Natural killer cell (primary cell): ENCODE measurements around the gene PPP2CA. TPM values are rescaled to one million over a fixed set of nuclear protein-coding genes. Genes with fewer than 3 reads are reported as not detected.
"Not testable (repeated sequence)": the region's sequence is repeated elsewhere in the genome, so short reads cannot be mapped to it uniquely, and the experiment has no call there.

Experiments
- ATAC-seq, 3 donors: fragments of 150-1000 bp in 2 of 3; fragments of 200-7000 bp in 1 of 3; cut with Tn5 transposase; 1 replicate in 1 of 3; 2 replicates in 2 of 3; pipeline ENCODE4 v1.10.0; 2021; ENCODE audit warnings: mild to moderate bottlenecking in 2 of 3, moderate library complexity in 2 of 3
- DNase-seq, 2 donors: peaks; one replicate each; pipeline versions ENCODE4 v3.0.0 to v3.0.0-alpha.2; 2013 to 2021; ENCODE audit warnings: mixed read lengths in 1 of 2
- H3K27ac ChIP-seq: one replicate; pipeline ENCODE4 v1.5.1; 2013; ENCODE audit warnings: mild to moderate bottlenecking, low read length
- H3K27me3 ChIP-seq: one replicate; pipeline ENCODE4 v1.6.1; 2013; ENCODE audit warnings: low read length; ENCODE audit not compliant: control insufficient read depth, insufficient read depth
- H3K36me3 ChIP-seq: one replicate; pipeline ENCODE4 v1.6.1; 2013; ENCODE audit warnings: low read length; ENCODE audit not compliant: control insufficient read depth, insufficient read depth
- H3K4me1 ChIP-seq: one replicate; pipeline ENCODE4 v1.6.1; 2013; ENCODE audit warnings: low read length; ENCODE audit not compliant: control insufficient read depth, insufficient read depth
- H3K4me3 ChIP-seq: one replicate; pipeline ENCODE4 v1.5.1; 2013; ENCODE audit warnings: low read length
- H3K9me3 ChIP-seq: one replicate; pipeline ENCODE4 v1.6.1; 2013; ENCODE audit warnings: low read length; ENCODE audit not compliant: control insufficient read depth, insufficient read depth
- H3K27ac Mint-ChIP-seq, 2 donors: one replicate each; pipeline ENCODE4 v1.8.0; 2022; ENCODE audit warnings: mild to moderate bottlenecking in 2 of 2, mixed read lengths in 2 of 2, moderate library complexity in 1 of 2
- H3K27me3 Mint-ChIP-seq, 2 donors: one replicate each; pipeline ENCODE4 v1.8.0; 2022; ENCODE audit warnings: low read depth in 2 of 2, mixed read lengths in 2 of 2
- H3K36me3 Mint-ChIP-seq: one replicate; pipeline ENCODE4 v1.8.0; 2022; ENCODE audit warnings: mixed read lengths
- H3K4me1 Mint-ChIP-seq, 2 donors: one replicate each; pipeline ENCODE4 v1.8.0; 2022; ENCODE audit warnings: mixed read lengths in 2 of 2
- H3K4me3 Mint-ChIP-seq: one replicate; pipeline ENCODE4 v1.8.0; 2022; ENCODE audit warnings: mild to moderate bottlenecking, moderate library complexity, mixed read lengths
- H3K9me3 Mint-ChIP-seq, 2 donors: one replicate each; pipeline ENCODE4 v1.8.0; 2022; ENCODE audit warnings: mixed read lengths in 2 of 2
- WGBS: methylation state at CpG from one replicate; pipeline ENCODE4 v1.1.7; 2013; ENCODE audit warnings: missing lambda C conversion rate; ENCODE audit not compliant: insufficient coverage; 5-methylcytosine and 5-hydroxymethylcytosine counted together
- intact Hi-C: fragments of 100-400 bp; cut with micrococcal nuclease; formaldehyde crosslinking; loops from one replicate; pipeline ENCODE4 v1.14.2; 2022
- total RNA-seq, 4 donors: library from RNA; stranded (reverse); fragments of 120-200 nt in 1 of 4; gene quantifications; one replicate each; pipeline versions ENCODE4 v1.2.3 to v1.2.4, GENCODE V29; 2013 to 2022
- TF ChIP-seq, protein P1 (sequence below): fragments of 200-600 bp; IDR thresholded peaks from one replicate; pipeline ENCODE4 v1.8.0; 2022; ENCODE audit warnings: antibody characterized with exemption

Gene PPP2CA
- total RNA-seq, 3 donors from 2014 or later (not counting 1 experiment from before 2014, with no cell fraction given), result 188 to 205 (median 191) TPM

DNA sequence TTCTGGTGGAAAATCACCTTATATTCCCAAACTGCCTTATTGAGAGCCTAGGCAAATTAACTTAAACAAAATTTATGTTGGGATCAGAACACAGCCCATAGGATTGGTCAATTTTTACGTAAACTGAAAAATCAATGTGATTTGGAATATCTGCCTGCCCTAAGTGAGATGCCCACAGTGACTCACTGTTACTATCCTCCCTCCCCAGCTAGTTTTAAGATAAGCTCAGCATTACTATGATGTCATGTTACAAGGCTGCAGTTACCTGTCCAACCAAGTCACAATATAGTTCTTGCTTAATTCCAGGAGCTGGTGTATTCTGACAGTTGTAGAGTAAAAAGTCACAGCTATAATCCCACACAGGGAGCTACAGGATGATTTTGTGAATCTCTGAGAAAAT lies 72.2 kb downstream of the PPP2CA start:
- Mint-ChIP-seq H3K36me3 (peaks cover 9% of the 10 kb centered on the region), H3K4me3 (no peak overlapping the region), H3K9me3 (no peaks in the 10 kb centered on the region), H3K4me1 (peaks cover 29 to 30% of the 10 kb centered on the region in 2 donors), H3K27me3 (no peaks in the 10 kb centered on the region), H3K27ac (peak overlapping the region; percentile 19 to 56)
- H3K27me3 ChIP-seq, result no peaks in the 10 kb centered on the region
- DNase-seq (no peak), ATAC-seq (peak in 1 of 3 donors; percentile 32)
- no peaks in the 10 kb centered on the region for H3K4me1 ChIP-seq
- no peak overlapping the region for H3K27ac ChIP-seq
- TF ChIP-seq, protein P1, sequence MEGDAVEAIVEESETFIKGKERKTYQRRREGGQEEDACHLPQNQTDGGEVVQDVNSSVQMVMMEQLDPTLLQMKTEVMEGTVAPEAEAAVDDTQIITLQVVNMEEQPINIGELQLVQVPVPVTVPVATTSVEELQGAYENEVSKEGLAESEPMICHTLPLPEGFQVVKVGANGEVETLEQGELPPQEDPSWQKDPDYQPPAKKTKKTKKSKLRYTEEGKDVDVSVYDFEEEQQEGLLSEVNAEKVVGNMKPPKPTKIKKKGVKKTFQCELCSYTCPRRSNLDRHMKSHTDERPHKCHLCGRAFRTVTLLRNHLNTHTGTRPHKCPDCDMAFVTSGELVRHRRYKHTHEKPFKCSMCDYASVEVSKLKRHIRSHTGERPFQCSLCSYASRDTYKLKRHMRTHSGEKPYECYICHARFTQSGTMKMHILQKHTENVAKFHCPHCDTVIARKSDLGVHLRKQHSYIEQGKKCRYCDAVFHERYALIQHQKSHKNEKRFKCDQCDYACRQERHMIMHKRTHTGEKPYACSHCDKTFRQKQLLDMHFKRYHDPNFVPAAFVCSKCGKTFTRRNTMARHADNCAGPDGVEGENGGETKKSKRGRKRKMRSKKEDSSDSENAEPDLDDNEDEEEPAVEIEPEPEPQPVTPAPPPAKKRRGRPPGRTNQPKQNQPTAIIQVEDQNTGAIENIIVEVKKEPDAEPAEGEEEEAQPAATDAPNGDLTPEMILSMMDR, result no peak
- intact Hi-C loops, result no loop called here
- no peak overlapping the region for H3K4me3 ChIP-seq
- H3K9me3 ChIP-seq, result no peaks in the 10 kb centered on the region
- 100% methylated on average over 1 of the region's 1 CpG for WGBS
- peaks cover 70% of the 10 kb centered on the region for H3K36me3 ChIP-seq

DNA sequence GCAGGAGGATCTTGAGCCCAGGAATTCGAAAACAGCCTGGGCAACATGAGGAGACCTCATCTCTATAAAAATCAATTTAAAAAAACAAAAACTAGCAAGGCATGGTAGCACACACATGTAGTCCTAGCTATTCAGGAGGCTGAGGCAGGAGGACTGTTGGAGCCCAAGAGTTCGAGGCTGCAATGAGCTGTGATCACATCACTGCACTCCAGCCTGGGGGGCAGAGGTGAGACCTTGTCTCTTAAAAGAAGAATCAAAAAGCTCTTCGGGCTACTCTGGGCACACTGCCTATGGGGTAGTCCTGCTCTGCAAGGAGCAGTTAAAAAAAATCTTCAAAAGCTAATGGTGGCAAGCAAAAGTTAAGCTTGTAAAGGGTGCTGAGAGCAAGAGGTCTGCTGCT lies 72.6 kb downstream of the PPP2CA start:
- TF ChIP-seq, protein P1, result no peak
- Mint-ChIP-seq H3K27ac (peak overlapping the region; percentile 19 to 56), H3K4me3 (no peak overlapping the region), H3K4me1 (peaks cover 28 to 30% of the 10 kb centered on the region in 2 donors), H3K36me3 (peaks cover 8% of the 10 kb centered on the region), H3K27me3 (no peaks in the 10 kb centered on the region), H3K9me3 (no peaks in the 10 kb centered on the region)
- DNase-seq (no peak), ATAC-seq (no peak)
- Histone ChIP-seq H3K27me3 (no peaks in the 10 kb centered on the region), H3K4me3 (no peak overlapping the region), H3K4me1 (no peaks in the 10 kb centered on the region), H3K27ac (no peak overlapping the region), H3K36me3 (peaks cover 68% of the 10 kb centered on the region), H3K9me3 (no peaks in the 10 kb centered on the region)
- intact Hi-C loops, result no loop called here
- WGBS, result 95% methylated on average over 3 of the region's 3 CpGs

DNA sequence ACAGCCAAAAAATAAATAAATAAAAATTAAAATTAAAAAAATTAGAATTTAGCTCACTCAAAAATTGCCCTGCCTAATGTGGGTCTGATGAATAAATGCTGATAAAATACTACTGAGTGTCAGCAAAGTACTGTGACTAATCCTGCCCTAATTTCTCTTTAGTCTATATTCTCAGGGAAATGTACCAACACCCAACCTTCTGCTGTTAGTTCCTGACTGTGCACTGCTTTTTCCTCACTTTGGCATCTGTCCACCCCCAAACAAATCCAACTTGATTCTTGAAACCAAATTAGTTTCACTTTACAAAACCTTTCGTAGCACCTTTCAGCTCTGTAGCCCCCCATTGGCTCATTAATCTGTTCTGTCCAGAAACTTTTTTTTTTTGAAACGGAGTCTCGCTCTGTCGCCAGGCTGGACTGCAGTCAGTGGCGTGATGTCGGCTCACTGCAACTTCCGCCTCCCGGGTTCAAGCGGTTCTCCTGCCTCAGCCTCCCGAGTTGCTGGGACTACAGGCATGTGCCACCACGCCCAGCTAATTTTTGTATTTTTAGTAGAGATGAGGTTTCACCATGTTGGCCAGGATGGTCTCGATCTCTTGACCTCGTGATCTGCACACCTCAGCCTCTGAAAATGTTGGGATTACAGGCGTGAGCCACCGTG lies 73.6 kb downstream of the PPP2CA start:
- DNase-seq, H3K36me3 Mint-ChIP-seq, H3K27me3 Mint-ChIP-seq, H3K9me3 Mint-ChIP-seq, ATAC-seq, intact Hi-C loops, H3K27me3 ChIP-seq, H3K9me3 ChIP-seq, H3K4me1 ChIP-seq, H3K4me3 ChIP-seq, H3K27ac ChIP-seq: not testable (repeated sequence)
- WGBS, result 97% methylated on average over 14 of the region's 15 CpGs
- Mint-ChIP-seq H3K27ac (peak overlapping the region; percentile 19 to 77), H3K4me1 (peaks cover 22 to 27% of the 10 kb centered on the region in 2 donors), H3K4me3 (peak overlapping the region; percentile 18)
- peaks cover 64% of the 10 kb centered on the region for H3K36me3 ChIP-seq

DNA sequence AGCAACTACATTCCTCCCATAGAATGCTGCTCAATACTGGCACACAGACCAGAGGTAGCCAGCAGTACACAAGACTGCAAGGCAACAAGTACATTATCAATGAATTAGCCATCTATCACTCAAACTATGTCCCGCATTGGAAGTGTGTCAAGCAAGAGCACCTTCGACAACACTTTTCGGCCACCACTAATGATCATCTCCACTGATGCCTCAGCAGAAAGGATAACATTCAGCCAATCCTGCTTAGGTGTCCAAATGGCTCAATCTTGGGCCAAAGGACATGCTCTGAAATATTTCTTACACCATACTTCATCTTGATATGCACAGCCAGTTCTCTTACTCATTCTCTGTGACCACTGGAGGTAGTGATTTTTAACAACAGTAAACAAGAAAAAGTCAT lies 74.2 kb downstream of the PPP2CA start:
- Histone ChIP-seq H3K9me3 (no peaks in the 10 kb centered on the region), H3K27ac (no peak overlapping the region), H3K27me3 (no peaks in the 10 kb centered on the region), H3K36me3 (peaks cover 66% of the 10 kb centered on the region), H3K4me3 (no peak overlapping the region), H3K4me1 (no peaks in the 10 kb centered on the region)
- Mint-ChIP-seq H3K9me3 (no peaks in the 10 kb centered on the region), H3K36me3 (no peaks in the 10 kb centered on the region), H3K27ac (peak overlapping the region; percentile 19 to 77), H3K4me3 (no peak overlapping the region), H3K27me3 (no peaks in the 10 kb centered on the region), H3K4me1 (peaks cover 22 to 32% of the 10 kb centered on the region in 2 donors)
- no peak for ATAC-seq
- WGBS, result 99% methylated on average over 3 of the region's 3 CpGs
- TF ChIP-seq, protein P1, result no peak
- DNase-seq, result no peak
- intact Hi-C loops, result no loop called here
